Subcutaneous preadipocyte (primary cell): ENCODE results near the gene GOLGA5. TPM values are rescaled to one million over a fixed set of nuclear protein-coding genes. Genes with fewer than 3 reads are reported as not detected.

ENCODE experiments used
- total RNA-seq: library from RNA; depleted of rRNA; stranded (reverse); fragments of >200 nt; gene quantifications from 2 replicates; pipeline ENCODE4 v1.2.3, GENCODE V29; 2012

The GOLGA5 gene, protein sequence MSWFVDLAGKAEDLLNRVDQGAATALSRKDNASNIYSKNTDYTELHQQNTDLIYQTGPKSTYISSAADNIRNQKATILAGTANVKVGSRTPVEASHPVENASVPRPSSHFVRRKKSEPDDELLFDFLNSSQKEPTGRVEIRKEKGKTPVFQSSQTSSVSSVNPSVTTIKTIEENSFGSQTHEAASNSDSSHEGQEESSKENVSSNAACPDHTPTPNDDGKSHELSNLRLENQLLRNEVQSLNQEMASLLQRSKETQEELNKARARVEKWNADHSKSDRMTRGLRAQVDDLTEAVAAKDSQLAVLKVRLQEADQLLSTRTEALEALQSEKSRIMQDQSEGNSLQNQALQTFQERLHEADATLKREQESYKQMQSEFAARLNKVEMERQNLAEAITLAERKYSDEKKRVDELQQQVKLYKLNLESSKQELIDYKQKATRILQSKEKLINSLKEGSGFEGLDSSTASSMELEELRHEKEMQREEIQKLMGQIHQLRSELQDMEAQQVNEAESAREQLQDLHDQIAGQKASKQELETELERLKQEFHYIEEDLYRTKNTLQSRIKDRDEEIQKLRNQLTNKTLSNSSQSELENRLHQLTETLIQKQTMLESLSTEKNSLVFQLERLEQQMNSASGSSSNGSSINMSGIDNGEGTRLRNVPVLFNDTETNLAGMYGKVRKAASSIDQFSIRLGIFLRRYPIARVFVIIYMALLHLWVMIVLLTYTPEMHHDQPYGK
- total RNA-seq = 34.9 and 45.7 TPM in 2 replicates

DNA sequence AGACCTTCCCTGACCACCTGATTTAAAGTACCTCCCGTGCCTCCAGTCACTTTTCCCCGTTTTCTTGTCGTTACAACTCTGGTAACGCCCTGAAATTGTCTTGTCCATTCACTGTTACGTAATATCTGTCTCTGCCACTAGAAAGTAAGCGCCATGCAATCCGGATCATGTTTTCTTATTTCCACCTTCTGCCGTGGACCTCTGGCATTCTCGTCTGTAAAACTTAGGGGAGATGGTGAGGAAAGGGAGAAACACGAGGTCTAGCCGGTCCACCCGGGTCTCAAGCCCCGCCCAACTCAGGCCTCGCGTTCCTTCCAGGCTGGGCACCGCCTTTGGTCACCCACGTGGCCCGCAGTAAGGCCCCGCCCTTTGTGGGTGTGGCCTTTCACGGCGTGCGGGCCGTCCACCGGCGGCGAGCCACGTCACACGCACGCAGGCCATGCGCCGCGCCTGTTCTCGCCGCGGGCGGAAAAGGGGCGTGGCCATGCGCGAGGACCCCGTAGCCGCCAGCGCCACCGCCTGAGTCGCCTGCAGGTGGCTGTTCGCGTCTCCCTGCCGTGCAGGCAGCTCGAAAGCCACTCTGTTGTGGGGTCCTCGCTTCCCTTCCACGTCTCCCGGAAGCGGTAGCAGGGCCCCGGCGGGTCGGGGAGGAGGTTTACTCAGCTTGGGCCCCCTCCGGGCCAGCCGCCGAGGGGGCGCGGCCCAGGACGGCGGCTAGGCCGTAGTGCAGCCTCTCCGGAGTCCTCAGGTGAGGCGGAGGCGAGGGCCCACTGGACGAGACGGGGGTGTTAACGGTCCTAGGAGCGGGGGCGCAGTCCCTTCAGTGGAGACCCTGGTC lies at the start of gene GOLGA5:
Gene GOLGA5 (plus strand): TSS at position 597 of the 838 bp plus-strand sequence. CDS start 3,133 bp downstream, outside the sequence.

DNA sequence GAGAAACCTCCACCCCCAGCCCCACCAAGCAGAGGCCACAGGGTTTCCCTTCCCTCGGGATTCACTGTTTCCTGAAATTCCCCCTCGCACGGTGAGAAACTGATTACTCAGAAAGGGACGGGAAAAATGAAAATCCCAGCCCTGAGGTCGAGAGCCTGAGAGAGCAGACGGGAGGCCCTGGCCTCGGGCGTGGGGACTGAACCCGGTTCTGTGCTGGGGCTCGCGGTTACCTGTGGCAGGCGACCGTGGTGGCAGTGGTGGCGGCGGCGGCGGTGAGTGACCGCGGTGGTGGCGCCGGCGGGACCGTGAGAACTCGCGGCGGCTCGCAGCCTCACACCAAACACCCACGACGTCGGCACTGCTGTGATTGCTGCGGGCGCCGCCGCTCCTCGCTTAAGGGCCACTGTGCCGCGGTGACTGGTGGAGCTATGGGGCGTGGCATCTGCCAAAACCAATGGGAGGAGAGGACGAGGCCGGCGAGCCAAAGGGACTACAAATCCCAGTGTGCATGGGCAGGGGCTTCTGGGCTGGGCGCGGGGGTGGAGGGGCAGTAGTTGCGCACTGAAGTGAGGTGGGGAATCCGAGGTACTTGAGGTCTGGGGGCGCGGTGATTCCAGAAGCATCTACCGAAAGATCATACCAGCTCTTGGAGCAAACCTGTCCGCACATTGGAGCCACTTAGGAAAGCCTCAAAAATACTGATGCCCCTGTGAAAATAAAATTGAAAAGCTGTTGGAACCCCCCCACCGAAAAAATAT lies 45.7 kb upstream of the GOLGA5 start, which contains the start of gene LGMN:
Gene LGMN (minus strand): TSS at position 369 of the 758 bp plus-strand sequence. CDS start 15,841 bp downstream, outside the sequence.

Other genes with a start within 250 kb of the GOLGA5 start
- 32.5 and 39.3 TPM in 2 replicates for gene LGMN, start 45.7 kb upstream of the GOLGA5 start, total RNA-seq
- gene CHGA, start 128.8 kb downstream of the GOLGA5 start, total RNA-seq = not detected in 2 replicates